Stimulated activated CD8-positive, alpha-beta memory T cell treated with anti-CD3 and anti-CD28 coated beads, Interleukin-7, amount 100 ng/mL, for 1 hour (primary cell): ENCODE results near the gene RHOF.

ENCODE experiments used
- DNase-seq, 2 donors: peaks; one replicate each; pipeline ENCODE4 v3.0.0-alpha.2; 2020; ENCODE audit warnings: low read depth in 2 of 2

RHOF gene

DNA sequence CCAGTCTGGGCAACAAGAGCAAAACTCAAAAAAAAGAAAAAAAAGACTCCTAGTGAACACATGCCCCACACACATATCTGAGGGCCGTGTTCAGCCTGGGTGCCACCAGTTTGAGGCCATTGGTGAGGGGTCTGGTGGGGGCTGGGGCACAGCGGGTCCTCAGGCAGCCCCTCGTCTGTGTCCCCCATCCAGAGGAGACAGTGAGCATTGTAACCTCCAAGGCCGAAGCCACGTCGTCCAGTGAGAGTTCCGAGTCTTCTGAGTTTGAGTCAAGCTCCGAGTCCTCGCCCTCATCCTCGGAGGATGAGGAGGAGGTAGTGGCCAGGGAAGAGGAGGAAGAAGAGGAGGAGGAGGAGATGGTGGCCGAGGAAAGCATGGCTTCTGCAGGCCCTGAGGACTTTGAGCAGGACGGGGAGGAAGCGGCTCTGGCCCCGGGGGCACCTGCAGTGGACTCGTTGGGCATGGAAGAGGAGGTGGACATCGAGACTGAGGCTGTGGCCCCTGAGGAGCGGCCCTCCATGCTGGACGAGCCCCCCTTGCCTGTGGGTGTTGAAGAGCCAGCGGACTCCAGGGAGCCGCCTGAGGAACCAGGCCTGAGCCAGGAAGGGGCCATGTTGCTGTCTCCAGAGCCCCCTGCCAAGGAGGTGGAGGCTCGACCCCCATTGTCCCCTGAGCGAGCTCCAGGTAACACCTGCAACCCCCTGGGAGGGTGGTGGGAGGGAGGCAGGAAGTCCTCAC lies 25.9 kb upstream of the RHOF start:
- no peak for DNase-seq

DNA sequence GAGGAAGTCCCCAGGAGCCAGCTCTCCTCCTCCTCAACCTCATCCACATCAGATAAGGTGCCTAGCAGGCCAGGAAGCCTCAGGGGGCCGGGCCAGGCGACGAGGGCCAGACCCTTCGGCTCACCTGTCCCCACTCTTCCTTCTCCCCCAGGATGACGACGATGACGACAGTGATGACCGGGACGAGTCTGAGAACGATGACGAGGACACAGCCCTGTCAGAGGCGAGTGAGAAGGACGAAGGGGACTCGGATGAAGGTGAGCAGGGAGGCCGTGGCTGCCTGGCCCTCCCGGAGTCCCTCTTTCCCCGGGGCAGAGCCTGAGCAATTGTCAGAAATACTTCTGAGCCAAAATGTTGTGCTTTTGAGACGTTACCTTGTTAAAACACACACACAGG lies 24.2 kb upstream of the RHOF start:
- DNase-seq = no peak

DNA sequence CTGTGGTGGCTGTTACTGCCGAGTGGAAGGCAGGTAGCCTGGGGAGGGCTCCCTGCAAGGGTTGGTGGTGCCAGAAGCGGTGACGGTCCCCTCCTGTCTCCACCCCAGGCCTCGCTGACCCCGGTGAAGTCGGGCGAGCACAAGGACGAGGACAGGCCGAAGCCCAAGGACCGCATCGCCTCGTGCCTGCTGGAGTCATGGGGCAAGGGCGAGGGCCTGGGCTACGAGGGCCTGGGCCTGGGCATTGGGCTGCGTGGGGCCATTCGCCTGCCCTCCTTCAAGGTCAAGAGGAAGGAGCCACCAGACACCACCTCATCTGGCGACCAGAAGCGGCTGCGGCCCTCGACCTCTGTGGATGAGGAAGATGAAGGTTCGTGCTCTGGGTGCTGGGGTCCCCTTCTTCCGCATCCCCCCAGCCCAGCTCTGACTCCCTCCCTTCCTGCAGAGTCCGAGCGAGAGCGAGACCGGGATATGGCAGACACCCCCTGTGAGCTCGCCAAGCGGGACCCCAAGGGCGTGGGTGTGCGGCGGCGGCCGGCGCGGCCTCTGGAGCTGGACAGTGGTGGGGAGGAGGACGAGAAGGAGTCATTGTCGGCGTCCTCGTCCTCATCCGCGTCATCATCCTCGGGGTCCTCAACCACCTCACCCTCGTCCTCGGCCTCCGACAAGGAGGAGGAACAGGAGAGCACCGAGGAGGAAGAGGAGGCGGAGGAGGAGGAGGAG lies 23.6 kb upstream of the RHOF start:
- no peak for DNase-seq

DNA sequence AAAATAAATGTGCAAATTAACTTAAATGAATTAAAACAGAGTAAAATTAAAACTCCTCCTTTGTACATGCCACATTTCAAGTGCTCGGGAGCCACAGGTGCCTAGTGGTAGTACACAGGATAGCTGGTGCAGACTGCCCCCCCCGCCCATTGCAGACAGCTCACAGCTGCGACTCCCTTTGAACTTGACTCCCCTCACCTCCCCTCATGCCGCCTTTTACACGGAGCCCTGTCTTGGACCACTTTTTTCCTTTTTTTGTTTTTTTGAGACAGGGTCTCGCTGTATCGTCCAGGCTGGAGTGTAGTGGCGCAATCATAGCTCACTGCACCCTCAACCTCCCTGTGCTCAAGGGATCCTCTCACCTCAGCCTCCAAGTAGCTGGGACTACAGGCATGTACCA lies 21.8 kb upstream of the RHOF start:
- no peak for DNase-seq

- no peak for DNase-seq
These were observed 21.1 kb upstream of the RHOF start for GRCh38 chr12:121814429-121815119.

GRCh38 chr12:121813951-121814350 lies 20.5 kb upstream of the RHOF start:
- no peak for DNase-seq

GRCh38 chr12:121812921-121813896 lies 19.7 kb upstream of the RHOF start:
- DNase-seq = no peak

GRCh38 chr12:121812320-121812871 lies 18.9 kb upstream of the RHOF start:
- no peak for DNase-seq

GRCh38 chr12:121811434-121812319 lies 18.2 kb upstream of the RHOF start:
- DNase-seq = no peak

- no peak for DNase-seq
These were observed 17.4 kb upstream of the RHOF start for GRCh38 chr12:121810833-121811433.

GRCh38 chr12:121810234-121810817 lies 16.8 kb upstream of the RHOF start:
- no peak for DNase-seq

GRCh38 chr12:121809712-121810116 lies 16.2 kb upstream of the RHOF start:
- DNase-seq = no peak

DNA sequence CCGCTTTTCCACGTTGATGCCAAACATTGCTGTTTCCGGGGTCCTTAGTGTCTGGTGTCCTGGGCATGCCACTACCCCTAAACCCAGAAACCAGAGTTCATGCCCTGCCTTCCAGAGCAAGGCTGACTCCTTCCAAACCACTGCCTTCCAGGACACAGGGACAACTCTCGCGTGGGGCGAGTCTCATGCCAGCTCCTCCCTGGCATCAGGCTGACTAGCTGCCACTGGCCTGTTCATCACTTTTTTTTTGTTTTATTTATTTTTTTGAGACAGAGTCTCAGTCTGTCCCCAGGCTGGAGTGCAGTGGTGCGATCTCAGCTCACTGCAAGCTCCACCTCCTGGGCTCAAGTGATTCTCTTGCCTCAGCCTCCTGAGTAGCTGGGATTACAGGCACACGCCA lies 15.1 kb upstream of the RHOF start:
- no peak for DNase-seq

DNA sequence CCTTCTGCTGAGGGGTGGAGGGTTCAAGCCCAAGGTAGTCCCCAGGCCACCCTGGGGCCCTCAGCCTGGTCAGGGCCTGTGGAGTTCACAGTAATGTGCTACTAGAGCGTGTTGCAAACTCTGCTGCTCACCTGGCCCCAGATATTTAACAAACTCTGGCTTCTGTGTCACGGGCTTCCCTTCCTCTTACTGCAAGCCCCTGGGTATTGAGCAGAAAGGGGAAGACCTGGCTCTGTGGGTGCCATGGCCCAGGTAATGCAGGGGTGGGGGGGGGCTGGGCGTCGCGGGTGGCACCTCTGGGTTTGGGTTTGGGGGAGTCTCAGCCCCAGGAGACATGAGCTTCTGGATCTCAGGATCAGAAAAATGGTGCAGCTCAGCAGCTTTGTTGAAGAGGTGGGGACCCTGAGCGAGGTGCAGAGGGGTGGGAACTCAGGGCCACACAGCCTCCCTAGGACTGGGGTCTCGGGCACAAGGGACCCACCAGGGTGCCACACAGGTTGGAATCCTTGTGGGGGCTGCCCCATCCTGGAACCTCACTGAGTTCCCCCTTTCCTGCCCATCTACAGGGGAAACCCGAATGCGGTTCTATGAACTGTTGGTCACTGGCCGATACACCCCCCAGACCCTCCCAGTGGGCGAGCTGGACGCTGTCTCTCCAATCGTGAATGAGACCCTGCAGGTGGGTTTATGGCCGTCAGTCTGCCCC lies 14.3 kb upstream of the RHOF start:
- DNase-seq = no peak

DNA sequence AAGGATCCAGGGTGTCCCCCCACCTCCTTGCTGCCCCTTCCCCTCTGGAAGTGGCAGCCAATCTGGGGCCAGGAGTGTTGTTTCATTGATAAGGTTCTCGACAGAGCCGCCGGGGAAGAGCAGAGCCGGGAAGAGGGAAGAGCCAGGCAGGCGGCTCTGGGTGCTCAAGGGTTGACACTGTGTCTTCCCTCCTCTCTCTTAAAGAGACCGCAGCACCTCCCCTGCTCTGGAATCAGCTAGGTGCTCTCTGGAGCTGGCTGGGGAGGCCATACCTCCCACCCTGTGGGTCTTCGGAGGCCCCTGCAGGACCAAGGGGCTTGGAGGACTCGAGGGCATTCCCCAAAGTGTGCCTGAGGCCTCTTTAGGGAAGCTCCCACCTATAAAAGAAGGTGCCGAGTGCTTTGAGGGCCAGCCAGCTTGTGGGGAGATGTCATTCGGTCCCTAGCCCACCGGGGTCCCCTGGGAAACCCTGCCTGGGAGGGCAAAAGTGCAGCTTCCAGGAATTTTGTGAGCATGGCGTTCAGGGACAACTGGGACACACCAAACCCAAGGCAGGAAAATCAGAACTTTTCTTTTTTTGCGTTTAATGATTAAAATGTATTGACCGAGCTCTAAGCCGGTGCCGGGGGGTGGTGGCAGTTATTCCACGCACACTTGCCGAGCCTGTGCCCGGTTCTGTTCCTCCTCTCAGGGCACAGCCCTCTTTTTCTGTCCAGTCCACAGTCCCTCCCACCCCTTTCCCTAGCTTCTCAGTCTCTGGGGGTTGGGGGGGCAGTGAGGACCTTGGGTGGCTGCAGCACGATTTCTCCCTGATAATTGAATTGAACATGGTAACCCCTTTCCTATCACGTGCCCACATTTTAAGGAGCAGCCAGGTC lies 13.3 kb upstream of the RHOF start:
- no peak for DNase-seq

DNA sequence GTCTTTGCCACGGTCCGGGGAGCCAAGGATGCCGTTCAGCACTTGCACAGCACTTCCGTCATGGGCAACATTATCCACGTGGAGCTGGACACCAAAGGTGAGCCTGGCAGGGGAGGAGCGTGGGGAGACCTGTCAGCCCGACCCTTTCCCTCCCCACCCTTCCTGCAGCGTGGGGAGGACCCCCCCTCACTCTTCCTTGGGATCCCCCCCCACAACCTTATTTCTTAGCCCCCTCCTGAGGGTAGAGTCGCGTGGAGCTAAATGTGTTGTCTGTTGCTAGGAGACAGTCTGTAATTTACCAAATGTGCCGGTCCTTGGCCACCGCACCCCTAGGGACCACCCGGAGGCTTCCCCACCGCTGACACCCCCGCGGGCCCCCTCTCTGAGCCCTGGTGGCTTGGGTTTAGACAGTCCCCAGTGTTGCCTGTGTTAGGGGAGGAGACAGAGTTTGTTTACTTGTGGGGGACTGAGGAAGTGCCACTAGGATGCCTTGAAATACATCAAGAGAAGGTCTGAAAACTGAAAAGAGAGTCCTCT lies 12.6 kb upstream of the RHOF start:
- DNase-seq = no peak

DNA sequence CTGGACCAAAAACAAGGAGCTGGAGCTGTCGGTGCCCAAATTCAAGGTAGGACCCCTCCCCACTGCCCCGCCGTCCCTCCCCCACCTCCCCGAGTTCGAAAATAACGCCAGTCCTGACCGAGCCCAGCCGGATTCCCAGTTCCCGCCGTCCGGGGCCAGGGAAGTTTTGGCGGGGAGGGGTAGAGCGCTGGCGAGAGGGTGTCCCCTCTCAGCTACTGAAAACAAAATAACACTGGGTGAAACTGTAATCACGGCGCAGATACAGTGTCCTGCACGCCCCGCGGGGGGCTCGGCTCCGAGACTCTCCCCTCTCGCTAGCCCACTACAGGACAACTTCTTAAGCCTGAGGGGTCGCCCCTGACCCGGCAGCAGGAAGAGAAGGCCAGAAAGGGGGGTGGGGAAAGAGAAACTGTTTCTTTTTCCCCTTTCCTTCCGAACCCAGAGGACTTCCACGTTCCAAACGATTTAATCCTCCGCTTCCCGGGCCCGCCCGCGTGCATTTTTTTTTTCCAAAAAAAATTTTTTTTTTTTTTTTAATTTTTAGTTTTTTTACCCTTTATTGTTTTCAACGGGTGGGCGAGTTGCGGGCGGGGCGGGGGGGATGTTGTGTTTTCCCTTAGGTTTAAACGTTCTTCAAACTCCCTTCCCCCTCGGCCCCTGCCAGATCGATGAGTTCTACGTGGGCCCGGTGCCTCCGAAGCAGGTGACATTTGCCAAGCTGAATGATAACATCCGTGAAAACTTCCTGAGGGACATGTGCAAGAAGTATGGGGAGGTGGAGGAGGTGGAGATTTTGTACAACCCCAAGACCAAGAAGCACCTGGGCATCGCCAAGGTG lies 11.9 kb upstream of the RHOF start:
- DNase-seq = no peak
